HG03060 (cell line): ENCODE data around the gene SNRK.

ENCODE experiments used
- ATAC-seq: cut with Tn5 transposase; IDR thresholded peaks from one replicate; pipeline ENCODE4 v1.9.1; 2021; ENCODE audit warnings: low read depth, moderate number of reproducible peaks; ENCODE audit not compliant: unreplicated experiment

Gene SNRK

GRCh38 chr3:43270078-43270477 lies 16.3 kb upstream of the SNRK start:
- ATAC-seq = no peak

GRCh38 chr3:43273416-43273815 lies 12.9 kb upstream of the SNRK start:
- no peak for ATAC-seq

DNA sequence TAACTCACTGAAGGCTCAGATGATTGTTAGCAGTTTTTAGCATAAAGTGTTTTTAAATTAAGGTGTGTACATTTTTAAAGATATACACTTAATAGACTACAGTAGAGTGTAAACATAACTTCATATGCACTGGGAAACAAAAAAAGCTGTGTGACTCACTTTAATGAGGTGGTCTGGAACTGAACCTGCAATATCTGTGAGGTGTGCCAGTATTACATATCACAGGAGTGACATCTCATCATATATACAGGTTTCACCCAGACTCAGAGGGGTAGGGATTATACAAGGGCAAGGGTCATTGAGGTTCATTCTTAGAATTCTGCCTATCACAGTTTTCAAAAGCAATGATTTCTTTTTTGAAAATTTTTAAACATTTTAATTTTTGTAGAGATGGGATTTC lies 7.3 kb upstream of the SNRK start:
- no peak for ATAC-seq

DNA sequence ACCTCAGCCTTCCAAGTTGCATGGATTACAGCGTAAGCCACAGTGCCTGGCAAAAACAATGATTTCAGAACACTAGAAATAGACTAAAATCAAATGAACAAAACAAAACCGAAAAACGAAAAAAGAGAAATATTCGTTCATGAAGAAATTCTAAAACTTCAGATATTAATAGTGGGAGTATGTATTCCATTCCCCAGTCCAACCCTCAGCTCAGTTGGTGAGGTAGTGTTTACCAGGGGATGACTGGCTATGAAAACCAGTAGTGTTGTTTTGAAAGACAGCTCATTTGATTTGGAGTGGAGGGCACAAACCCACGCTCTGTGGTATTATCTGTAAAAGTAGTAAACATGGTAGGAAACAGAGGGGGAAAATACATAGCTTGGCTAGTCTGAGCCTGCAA lies 6.8 kb upstream of the SNRK start:
- no peak for ATAC-seq

DNA sequence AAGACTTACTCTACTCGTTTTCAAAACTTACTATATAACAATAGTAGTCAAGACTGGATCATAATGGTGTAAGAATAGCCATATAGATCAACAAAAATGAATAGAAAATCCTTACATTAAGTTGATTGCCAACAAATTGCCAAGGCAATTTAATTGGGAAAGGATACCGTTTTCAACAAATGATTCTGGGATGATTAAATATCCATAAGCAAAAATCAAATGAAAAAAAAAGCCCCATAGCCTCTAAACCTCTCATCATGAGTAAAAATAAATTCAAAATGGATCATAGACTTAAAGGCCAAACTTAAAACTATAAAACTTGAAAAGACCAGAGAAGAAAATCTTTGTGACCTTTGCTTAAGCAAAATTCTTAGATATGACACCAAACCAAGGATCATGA lies 5.3 kb upstream of the SNRK start:
- ATAC-seq = no peak

DNA sequence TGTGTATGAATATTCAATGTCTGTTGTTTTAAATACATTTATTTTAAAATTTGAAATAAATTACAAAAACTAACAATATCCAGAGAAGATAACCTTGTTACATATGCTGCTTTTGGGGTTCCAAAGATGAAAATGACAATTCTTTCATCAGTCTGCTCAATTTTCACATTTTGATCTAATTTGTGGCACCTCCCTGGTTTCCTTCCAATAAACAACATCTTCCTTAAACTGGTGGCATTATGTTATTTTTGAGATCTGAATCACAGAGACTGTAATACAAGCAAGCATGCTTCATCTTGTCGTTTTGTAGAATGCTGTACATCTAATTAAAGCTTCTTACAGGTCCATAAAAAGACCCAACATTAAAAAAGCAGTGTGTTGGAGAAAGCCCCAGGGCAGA lies 2.2 kb upstream of the SNRK start:
- no peak for ATAC-seq

DNA sequence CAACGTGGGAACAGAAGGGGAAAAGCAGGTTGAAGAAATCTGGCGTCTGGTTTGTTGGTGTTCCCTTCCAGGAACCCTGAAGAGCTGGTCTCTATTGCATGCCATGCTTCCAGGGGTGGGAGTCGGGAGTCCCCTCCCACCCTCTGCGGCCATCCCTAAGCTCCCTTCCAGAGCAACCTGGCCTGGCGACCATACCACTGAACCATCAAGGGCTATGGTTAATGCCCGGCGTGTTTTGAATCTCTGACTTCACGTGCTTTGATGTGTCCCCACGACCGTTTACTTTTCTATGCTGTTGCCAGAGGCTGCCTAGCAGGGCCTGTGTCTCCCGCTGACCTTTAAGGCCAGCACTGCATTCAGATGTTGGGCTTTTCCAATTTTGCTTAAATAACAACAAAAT lies 696 bp upstream of the SNRK start:
- no peak for ATAC-seq

DNA sequence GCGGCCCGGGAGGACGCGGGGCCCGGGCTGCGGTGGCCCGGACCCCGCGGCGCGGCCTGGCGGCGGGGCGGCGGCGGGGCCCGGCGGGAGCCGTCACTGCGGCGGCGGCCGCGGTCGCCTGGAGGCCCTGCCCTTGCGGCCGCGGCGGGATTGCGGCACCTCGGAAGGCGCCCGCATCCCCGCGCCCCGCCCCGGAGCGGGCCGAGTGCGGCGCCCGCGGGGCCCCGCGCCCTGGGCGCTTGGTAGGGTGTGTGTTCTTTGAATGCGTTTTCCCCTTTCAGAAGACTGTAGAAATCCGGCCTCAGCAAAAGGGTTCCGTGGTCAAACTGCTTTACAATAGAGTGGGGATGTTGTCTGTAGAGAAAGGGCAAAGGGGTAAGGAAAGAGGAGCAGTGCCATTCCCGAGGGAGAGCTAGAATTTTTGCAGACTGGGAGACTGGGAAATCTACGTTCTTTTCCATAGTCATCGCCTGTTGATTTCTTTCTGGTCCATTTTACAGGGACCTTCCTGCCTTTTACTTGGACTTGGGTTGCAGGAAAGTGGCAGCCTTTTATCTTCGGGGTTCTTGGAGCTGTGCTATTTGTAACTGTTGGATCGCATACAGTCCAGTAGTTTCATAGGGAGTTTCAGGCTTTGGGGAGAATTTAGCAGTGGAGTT lies 630 bp downstream of the SNRK start:
- ATAC-seq = no peak

DNA sequence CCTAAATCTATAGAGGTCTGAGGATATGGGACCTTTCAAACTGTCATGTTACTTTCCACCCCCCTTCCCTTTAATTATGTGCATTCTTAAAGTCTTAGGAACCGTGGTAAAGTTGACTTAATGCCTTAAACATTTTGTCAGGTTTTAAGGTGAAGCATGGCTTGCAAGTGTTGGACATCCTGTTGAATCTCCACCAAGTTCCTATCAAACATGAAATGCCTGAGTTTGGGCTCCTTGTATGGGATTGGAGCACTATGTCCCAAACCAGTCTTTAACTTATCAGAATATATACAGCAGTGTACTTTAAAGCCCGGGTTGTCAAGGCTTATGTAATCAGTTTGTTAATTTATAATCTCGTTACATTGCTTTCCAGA lies 1.1 kb downstream of the SNRK start:
- ATAC-seq = no peak

DNA sequence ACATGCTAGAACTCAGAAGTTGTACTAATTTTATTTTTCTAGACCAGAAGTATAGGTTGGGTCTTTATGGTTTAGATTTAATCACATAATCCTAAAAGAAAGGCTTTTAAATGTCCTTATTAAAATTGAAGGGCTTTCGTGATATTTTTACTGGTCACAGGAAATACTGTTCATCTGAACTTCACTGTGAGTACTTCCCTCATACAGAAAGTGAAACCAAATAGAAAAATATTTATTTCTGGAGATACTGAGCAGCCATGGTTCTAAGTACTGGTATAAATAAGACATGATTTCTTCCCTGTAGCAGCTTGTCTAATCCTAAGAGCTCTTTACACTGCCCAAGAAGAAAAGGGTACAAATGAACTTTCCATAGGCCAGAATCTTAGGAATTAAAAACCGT lies 2.0 kb downstream of the SNRK start:
- peak; percentile 36 for ATAC-seq

- no peak for ATAC-seq
Measured at GRCh38 chr3:43288850-43289249, 2.5 kb downstream of the SNRK start.

- ATAC-seq = no peak
Measured at GRCh38 chr3:43289401-43289800, 3.1 kb downstream of the SNRK start.

DNA sequence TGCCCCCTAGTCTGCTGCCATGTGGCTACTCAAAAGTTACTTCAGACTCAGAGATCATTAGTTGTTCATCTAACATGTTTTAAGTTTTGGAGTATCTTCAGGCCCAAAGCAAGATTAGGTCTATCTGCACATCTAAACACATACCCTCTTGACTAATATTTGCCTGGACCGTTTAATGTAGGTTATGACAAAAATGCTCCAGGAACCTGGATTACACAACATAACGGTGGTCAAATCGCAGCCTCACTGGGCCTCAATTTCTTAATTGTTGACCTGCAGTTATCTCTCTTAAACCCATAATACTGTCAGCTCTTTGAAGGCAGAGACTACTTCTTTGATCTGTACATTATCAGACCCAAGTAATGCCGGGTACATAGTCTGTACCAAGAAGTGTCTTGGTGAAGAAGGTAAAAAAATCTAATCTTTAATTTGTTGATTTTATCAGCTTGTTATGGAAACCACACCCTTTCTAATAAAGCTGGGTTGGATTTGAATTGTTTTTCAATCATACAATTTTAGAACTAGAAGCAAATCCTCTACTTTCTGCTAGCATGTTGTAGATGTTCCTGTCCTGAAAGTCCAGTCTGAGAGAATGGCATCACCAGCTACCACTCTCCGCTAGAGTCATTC lies 3.6 kb downstream of the SNRK start:
- ATAC-seq = no peak

GRCh38 chr3:43290956-43291355 lies 4.6 kb downstream of the SNRK start:
- no peak for ATAC-seq

GRCh38 chr3:43291546-43291945 lies 5.2 kb downstream of the SNRK start:
- no peak for ATAC-seq

DNA sequence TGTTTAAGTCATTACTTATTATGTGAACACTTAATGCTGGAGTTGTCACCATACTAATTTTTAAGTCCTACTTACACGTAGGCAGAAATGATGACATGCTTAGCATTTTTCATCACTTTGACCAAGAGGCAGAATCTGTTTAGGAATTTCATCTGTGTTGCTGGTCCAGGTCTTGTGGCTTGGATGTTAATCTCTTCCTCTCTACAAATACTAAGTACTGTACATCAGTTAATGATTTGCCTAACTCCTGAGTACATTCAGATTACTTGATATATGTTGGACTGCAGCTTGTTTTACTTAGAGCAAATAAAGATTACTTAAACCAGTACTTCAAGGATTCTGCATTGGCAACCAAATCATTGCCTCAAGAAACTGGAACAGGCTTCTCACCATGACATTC lies 8.6 kb downstream of the SNRK start:
- ATAC-seq = no peak

GRCh38 chr3:43296565-43296964 lies 10.2 kb downstream of the SNRK start:
- ATAC-seq = no peak

- ATAC-seq = no peak
Measured at GRCh38 chr3:43298292-43298691, 12.0 kb downstream of the SNRK start.

DNA sequence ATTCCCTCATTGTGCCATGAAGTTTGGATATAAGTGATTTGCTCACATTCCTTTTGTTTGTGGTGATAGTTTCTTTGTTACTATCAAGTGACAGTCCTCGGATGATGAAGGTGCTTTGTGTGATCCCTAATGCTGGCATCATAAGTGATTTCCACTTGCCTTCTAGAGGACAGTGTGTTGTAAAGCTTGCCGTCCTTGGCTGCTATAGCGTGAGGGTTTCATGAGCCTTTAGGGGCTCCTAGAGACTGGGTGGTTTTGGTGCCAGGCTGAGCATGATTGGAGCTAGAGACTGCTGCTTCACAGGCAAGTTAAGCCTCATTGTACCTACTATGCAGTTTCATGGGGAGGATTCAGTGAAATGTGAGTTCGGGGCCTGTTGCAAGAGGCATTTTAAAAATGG lies 12.4 kb downstream of the SNRK start:
- ATAC-seq = no peak

DNA sequence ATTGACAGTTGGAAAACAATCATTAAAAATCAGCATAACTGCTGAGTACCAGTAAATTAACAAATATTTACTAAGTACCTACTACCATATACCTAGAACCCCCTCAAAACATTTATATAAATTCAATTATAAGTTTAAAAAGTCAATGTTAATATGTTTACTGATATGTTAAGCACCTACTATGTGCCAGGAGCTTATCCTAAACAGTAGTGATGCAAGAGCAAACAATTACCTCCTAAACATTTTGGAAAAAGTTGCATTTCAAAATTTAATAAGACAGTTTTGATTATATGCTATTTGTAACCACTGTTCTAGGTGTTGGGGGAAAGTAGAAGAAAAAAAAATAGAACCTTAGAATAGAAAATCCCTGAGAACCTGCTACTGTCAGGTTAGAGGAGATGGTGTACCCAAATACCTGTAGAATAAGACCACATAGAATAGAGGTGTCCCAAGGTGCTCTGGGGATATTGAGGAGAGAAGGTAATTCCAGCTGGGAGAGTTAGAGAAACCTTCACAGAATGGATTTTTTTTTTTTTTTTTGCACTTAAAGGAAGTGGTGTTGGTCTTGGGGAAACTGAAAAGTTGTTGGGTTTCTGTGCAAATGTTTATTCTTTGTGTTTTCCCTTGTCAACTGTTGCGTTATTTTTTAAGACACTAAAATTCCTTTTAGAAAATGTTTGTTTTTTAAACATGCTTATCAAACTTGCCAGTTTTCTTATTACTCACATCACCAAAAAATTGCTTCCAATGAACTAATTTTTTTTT lies 16.0 kb downstream of the SNRK start:
- no peak for ATAC-seq

DNA sequence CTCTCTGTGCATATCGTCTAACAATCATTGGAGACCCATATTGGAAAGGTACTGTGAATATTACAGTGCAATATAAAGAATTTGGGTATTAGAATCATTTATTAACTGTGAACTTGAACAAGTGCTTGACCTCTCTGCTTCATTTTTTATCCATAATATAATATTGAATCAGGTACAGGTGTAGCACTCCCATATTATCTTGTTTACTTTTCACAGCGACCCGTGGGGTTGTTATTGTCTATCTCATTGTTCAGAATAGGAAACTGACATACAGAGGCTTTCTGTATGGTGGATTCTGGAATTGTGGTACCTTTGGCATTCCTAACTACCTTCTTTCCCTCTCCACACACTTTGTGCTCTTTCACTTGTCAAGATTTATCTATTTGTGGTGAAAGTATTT lies 17.8 kb downstream of the SNRK start:
- no peak for ATAC-seq

DNA sequence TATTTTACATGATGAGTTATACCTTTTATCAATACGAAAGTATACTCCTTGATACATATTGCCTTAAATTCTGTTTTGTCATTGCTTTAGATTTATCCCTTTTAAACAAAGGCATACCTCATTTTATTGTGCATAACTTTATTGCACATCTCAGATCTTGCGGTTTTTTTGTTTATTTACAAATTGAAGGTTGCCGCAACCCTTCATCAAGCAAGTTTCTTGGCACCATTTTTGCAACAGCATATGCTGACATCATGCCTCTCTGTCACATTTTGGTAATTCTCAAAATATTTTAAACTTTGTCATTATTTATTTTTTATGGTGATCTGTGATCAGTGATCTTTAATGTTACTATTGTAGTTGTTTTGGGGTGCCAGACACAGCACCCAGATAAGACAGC lies 20.9 kb downstream of the SNRK start:
- ATAC-seq = no peak
